NCI-H2196 treated with DMSO at 0.1 percent for 48 hours (cell line): ENCODE results near the gene CLIC3.

ENCODE experiments used
- DNase-seq: peaks from one replicate; lab custom pipeline; 2025; ENCODE audit not compliant: unreplicated experiment; lab: John Stamatoyannopoulos, UW

The CLIC3 gene

DNA sequence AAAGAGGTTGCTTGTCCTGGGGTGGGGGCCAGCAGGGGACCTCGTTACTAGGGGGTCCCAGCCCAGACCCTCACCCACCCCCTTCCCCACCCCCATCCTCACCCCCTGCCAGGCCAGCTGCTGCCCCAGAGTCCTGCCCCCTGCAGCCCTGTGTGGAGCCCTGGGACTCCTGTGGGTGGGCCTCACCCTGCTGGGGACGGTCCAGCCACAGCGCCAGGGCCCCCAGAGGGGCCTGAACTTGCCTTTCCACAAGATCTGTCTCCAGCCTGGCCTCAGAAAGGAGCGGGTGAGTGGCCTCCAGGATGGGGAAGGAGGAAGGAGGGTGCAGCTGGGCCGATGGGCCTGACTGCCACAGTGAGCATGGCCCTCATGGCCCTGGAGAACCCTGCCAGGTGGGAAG is 26.6 kb downstream of the CLIC3 start:
- no peak for DNase-seq

- DNase-seq, result no peak
These were observed 27.2 kb downstream of the CLIC3 start for GRCh38 chr9:136969150-136969549.

- no peak for DNase-seq
These were observed 27.8 kb downstream of the CLIC3 start for GRCh38 chr9:136968333-136969127.

DNA sequence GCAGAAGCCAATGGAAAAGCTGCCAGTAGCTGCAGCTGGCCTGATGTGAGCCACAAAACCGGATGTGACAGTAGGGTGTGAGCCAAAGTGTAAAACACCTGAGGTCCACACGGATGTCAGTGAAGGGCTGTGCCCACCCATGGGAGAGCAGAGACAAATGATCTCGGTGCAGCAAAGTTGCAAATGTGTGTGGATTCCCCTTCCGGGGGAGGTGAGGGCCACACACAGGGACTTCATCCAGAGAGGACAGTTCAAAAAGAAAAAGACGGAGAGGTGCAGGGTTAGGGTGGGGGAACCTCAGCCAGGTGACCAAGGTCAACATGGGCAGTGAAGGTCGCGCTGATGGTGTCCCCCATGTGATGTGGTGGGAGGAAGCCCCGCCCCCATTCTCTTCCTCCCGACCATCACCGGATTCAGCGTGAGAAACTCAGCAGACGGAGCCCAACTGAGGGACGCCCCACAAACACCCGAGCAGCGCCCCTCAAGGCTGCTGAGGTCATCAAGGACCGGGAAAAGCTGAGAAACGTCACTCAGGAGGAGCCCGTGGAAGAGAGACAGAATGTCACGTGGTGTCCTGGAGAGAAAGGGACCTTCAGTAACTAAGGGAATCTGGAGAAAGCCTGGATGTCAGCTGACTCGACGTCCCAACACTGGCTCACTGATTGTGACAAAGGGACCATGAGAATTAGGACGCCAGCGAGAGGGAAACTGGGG is 30.4 kb downstream of the CLIC3 start:
- DNase-seq, result no peak

DNA sequence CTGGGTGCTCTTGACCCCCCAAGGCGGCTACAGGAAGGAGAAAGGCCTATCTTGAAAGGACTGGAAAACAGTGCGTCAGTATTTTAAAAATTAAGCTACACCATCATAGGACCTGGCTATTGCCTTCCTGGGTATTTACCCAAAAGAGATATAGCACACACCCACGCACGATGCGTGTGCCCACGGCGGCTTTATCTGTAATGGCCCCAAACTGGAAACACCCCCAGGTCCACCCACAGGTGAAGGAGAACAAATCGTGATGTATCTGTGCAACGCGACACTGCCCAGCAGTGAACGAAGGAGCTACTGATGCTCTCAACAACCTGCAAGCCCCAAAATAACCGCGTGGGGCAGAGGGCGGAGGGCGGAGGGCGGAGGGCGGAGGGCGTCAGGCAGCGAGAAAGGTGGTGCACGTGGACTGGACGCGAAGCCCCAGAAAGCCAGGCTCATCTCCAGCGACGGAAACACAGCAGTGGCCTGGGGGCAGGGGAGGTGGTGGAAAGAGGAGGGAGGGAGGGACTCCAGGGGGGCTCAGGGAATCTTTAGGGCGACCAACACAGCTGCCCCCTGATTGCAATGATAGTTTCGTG is 31.4 kb downstream of the CLIC3 start:
- DNase-seq, result no peak

GRCh38 chr9:136964171-136964689 is 32.1 kb downstream of the CLIC3 start:
- no peak for DNase-seq

DNA sequence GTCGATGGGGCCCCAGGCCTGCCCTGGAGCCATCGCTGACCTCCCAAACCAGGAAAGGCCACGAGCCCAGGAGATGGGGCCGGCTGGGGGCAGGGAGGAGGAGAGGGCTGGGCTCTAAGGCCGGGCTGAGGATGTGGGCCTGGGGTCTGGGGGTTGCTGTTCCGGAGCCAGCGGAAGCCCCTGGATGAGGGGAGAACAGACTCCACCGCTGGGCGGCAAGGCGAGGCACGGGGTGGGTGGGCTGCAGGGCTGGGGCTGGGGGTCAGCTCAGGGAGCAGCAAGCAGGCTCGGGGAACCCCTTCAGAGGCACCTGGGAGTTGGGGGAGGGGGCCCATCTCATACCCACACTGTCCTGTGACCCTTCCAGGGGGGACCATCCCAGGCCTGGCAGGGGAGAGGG is 32.6 kb downstream of the CLIC3 start:
- DNase-seq, result no peak

DNA sequence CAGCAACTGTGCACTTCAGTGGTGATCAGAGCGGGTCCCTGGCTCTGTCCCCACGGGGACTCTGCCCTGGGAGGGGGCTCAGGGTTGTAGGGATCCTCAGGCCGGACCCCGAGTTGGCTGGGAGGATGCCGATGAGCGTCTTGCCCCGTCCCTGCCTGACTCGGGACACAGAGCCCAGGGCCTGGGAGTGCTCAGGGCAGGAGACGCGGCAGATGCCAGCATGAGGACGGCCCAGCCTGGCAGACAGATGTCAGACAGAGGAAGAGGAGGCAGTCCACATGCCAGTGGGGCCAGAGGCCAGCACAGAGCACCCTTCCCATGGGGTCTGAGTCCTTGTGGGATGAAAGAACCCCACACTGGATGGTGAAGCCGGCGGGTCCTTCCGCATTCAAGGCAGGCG is 33.0 kb downstream of the CLIC3 start:
- no peak for DNase-seq

DNA sequence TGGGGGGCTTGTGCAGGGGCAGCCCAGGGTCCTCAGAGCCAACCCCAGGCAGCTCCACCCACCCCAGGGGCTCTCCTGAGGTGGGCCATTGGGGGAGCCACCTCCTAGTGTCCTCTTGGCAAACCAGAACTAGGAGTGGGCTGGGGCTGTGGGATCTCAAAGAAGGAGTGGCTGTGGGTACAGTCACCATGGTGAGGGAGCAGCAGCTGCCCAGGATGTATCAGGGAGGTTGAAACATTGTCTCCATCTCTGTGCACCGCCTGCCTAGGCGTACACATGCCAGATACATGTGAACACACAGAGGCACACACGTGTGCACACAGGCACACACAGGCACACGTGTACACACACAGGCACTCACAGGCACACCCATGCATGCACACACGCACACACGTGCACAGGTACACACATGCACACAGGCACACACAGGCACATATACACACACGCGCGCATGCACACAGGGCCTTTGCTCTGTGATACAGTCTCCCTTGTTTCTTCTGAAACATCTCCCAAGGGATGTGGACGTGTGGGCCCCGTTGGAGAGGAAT is 33.6 kb downstream of the CLIC3 start:
- DNase-seq, result no peak

DNA sequence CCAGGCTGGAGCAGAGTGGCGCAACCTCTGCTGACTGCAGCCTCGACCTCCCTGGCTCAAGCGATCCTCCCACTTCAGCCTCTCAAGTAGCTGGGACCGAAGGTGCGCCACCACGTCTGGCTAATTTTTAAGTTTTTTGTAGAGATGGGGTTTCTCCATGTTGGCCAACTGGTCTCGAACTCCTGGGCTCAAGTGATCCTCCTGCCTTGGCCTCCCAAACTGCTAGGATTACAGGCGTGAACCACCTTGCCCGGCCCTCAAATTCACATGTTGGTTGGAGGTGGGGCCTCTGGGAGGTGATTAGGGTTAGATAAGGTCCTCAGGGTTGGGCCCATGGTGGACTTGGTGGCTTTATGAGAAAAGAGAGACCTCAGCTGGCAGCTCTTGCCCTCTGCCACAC is 34.2 kb downstream of the CLIC3 start:
- no peak for DNase-seq

DNA sequence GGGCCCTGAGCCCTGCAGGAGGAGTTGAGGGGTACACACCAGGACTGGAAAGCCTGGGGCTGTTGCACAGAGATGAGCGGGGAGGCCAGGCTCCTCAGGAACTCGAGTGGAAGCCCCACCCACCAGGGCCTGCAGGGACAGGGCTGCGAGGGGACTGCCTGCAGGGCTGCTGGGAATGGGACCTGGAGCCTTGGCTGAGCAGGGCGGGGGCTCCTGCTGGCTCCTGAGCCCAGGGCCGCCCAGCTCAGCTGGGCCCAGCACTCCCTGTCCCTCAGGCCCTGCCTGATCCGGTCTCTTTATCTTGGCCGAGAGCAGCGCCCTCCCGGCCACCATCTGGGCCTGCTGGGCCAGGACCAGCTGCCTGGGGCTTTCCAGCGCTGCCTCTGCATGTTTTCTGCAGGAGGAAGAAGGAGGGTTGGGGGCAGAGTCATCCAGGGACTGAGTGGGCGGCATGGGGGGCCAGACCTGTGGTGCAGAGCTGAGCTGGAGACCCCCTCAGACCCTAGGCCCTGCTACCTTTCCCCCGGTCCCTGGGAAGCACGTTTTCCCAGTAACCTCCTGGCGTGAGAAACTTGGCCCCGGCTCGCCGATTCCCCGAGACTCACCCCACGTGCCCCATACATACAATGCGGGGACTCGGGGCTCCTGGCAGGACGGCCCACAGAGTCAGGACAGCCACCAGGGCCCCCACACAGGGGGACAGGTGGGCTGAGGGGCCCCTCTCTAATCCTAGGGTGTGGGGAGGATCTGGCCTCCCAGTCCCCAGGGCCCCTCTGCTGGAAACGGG is 34.9 kb downstream of the CLIC3 start:
- DNase-seq, result no peak

- no peak for DNase-seq
These were observed 35.5 kb downstream of the CLIC3 start for GRCh38 chr9:136960938-136961275.

DNA sequence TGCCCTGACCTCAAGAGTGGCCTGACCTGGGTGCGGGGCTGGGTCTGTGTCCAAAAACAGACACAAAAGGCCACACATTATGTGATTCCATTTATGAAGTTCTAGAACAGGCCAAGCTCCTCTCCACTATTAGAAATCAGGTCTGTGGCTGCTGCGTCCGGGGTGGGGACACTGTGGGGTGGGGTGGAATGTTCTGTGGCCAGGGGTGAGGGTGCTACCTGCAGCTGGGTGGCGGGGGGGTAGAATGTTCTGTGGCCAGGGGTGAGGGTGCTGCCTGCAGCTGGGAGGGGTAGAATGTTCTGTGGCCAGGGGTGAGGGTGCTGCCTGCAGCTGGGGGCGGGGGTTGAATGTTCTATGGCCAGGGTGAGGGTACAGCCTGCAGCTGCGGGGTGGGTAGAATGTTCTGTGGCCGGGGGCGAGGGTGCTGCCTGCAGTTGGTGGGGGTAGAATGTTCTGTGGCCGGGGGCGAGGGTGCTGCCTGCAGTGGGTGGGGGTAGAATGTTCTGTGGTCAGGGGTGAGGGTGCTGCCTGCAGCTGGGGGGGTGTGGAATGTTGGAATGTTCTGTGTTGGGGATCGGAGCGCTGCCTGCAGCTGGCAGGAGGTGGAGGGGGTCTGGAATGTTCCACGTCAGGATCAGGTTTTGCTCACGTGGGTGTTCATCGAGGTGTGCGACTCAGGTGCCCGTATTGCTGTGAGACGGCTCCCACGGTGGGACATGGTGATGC is 36.0 kb downstream of the CLIC3 start:
- no peak for DNase-seq

DNA sequence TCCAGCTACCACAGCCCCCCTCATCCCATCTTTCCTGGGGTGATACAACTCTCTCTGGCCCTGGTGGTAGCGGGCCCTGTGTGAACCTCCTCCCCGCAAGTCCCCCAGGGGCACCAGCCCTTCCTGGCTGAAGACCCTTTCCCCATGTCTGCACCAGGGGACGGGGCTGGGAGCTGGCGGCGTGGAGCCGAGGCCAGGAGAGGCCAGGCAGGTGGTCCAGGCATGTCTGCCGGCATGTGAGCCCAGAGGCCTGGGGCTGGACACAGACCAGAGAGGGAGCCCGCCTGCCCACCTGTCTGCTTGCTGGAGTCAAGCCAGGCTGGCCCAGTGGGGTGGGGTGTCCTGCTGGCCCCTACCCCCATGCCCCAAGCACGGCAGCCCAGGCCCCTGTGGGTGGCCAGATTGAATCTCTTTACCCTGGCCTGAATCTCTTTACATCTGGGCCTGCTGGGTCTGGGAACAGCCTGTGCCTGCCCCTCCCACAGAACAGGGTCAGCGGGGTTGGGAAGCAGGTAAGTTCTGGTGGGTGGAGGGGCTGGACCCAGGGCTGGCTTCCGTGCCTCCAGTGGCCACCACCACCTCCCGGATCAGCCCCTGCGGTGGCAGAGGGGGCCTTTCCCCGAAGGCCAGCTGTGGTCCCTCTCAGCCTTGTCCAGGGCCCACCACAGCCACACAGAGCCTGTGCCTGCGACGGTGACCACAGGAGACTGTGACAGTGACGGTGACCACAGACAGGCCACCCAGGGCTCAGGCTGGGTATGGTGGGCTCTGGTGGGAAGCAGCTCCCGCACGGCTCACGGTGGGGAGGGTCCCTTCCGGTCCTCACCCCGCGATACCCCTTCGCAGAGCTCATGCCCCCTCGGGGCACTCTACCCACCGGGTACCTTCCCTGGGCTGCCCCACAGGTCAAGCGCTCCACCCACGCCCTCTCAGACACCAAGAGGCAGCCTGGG is 37.2 kb downstream of the CLIC3 start:
- no peak for DNase-seq

DNA sequence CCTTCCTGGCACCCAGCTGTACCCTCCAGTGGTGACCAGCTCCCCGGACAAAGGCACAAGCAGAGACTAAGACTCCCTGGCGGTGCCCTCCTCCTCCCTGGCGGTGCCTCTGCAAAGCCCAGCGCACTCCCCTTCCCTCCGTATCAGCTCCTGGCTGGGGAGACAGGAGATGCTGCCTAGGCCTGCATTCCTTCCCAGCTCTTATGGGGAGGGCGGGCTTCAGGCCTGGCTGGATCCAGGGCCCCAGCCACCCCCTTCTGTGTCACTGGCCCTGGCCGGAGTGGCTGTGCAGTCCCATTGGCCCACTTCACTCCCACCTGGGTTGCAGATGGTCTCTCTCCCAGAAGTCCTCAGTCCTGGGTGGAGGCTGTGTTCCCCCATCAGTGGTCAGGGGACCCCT is 37.9 kb downstream of the CLIC3 start:
- no peak for DNase-seq

GRCh38 chr9:136957901-136958300 is 38.5 kb downstream of the CLIC3 start:
- no peak for DNase-seq

DNA sequence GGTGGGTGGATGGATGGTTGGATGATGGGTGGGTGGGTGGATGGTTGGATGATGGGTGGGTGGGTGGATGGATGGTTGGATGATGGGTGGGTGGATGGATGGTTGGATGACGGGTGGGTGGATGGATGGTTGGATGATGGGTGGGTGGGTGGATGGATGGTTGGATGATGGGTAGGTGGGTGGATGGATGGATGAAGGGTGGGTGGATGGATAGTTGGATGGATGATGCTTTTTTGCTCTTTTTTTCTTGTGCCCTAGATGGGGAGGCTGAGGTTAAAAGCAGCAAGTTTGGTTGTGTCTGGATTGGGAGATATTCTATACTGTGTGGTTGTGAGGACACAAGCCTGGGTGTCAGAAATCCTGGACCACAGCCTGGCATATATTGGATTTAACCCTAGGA is 38.9 kb downstream of the CLIC3 start:
- DNase-seq, result no peak

DNA sequence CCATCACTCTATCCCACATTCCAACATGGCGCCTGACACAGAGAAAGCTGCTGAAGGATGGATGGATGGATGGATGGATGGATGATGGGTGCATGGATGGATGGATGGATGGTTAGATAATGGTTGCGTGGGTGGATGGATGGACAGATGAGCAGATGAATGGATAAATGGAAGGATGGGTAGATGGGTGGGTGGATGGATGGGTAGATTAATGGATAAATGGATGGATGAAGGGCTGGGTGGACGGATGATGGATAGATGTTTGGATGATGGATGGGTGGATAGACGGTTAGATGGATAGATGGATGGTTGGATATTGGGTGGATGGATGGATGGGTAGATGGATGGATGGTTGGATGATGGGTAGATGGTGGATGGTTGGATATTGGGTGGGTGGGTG is 39.8 kb downstream of the CLIC3 start:
- no peak for DNase-seq

GRCh38 chr9:136955943-136956335 is 40.4 kb downstream of the CLIC3 start:
- DNase-seq, result no peak
